Osteocyte (in vitro differentiated cells): ENCODE data around the gene GAA. TPM values are rescaled to one million over a fixed set of nuclear protein-coding genes. Genes with fewer than 3 reads are reported as not detected.
"Not testable (repeated sequence)": the region's sequence is repeated elsewhere in the genome, so short reads cannot be mapped to it uniquely, and the experiment has no call there.

Experiments
- DNase-seq: peaks from one replicate; pipeline ENCODE4 v3.0.0; 2021; ENCODE audit warnings: mixed read lengths; ENCODE audit not compliant: unreplicated experiment; ENCODE audit errors: extremely low spot score
- H3K27ac Mint-ChIP-seq: one replicate; pipeline ENCODE4 v1.8.0; 2021; ENCODE audit warnings: mild to moderate bottlenecking, mixed read lengths; ENCODE audit not compliant: unreplicated experiment
- H3K27me3 Mint-ChIP-seq: one replicate; pipeline ENCODE4 v1.8.0; 2021; ENCODE audit warnings: mixed read lengths; ENCODE audit not compliant: unreplicated experiment
- H3K36me3 Mint-ChIP-seq: one replicate; pipeline ENCODE4 v1.8.0; 2021; ENCODE audit warnings: mixed read lengths; ENCODE audit not compliant: unreplicated experiment
- H3K4me1 Mint-ChIP-seq: one replicate; pipeline ENCODE4 v1.8.0; 2021; ENCODE audit warnings: mixed read lengths; ENCODE audit not compliant: unreplicated experiment
- H3K4me3 Mint-ChIP-seq: one replicate; pipeline ENCODE4 v1.8.0; 2021; ENCODE audit warnings: mild to moderate bottlenecking, moderate library complexity, mixed read lengths; ENCODE audit not compliant: unreplicated experiment
- H3K9me3 Mint-ChIP-seq: one replicate; pipeline ENCODE4 v1.8.0; 2021; ENCODE audit warnings: mixed read lengths; ENCODE audit not compliant: unreplicated experiment
- CTCF ChIP-seq: fragments of 200-600 bp; sonication (generic); IDR thresholded peaks from 2 replicates; pipeline ENCODE4 v1.5.0; 2021; ENCODE audit warnings: antibody characterized with exemption, mild to moderate bottlenecking, moderate library complexity
- total RNA-seq: library from RNA; stranded (reverse); gene quantifications from 2 replicates; pipeline ENCODE4 v1.2.1, GENCODE V29; 2021

The GAA gene
- total RNA-seq, 1 donor from 2014 or later, result 64.7 TPM

GRCh38 chr17:80084773-80085172 is 16.6 kb upstream of the GAA start:
- DNase-seq, result no peak

GRCh38 chr17:80086081-80086480 is 15.3 kb upstream of the GAA start:
- no peak for TF ChIP-seq CTCF

More at GRCh38 chr17:80084773-80085172, 16.6 kb upstream of the GAA start:
- no peak overlapping the region for H3K4me3 Mint-ChIP-seq
- H3K4me1 Mint-ChIP-seq, result peaks cover 10% of the 10 kb centered on the region
- peaks cover 7% of the 10 kb centered on the region for H3K27me3 Mint-ChIP-seq
- TF ChIP-seq CTCF, result no peak
- no peak overlapping the region for H3K27ac Mint-ChIP-seq
- no peaks in the 10 kb centered on the region for H3K36me3 Mint-ChIP-seq
- H3K9me3 Mint-ChIP-seq, result no peaks in the 10 kb centered on the region

GRCh38 chr17:80086616-80087015 is 14.8 kb upstream of the GAA start:
- Mint-ChIP-seq H3K36me3 (no peaks in the 10 kb centered on the region), H3K4me1 (peaks cover 4% of the 10 kb centered on the region), H3K4me3 (no peak overlapping the region), H3K9me3 (no peaks in the 10 kb centered on the region), H3K27ac (no peak overlapping the region), H3K27me3 (peaks cover 8% of the 10 kb centered on the region)
- TF ChIP-seq CTCF, result no peak
- no peak for DNase-seq

More at GRCh38 chr17:80086081-80086480, 15.3 kb upstream of the GAA start:
- H3K27me3 Mint-ChIP-seq, result peaks cover 8% of the 10 kb centered on the region
- H3K4me1 Mint-ChIP-seq, result peaks cover 4% of the 10 kb centered on the region
- no peaks in the 10 kb centered on the region for H3K9me3 Mint-ChIP-seq
- H3K4me3 Mint-ChIP-seq, result no peak overlapping the region
- no peaks in the 10 kb centered on the region for H3K36me3 Mint-ChIP-seq
- H3K27ac Mint-ChIP-seq, result no peak overlapping the region
- DNase-seq, result no peak

- Mint-ChIP-seq H3K27me3 (peaks cover 10% of the 10 kb centered on the region), H3K27ac (no peak overlapping the region), H3K9me3 (no peaks in the 10 kb centered on the region), H3K4me1 (peaks cover 3% of the 10 kb centered on the region), H3K4me3 (no peak overlapping the region), H3K36me3 (no peaks in the 10 kb centered on the region)
- no peak for DNase-seq
- no peak for TF ChIP-seq CTCF
These were observed 13.8 kb upstream of the GAA start for GRCh38 chr17:80087346-80088265.

- Mint-ChIP-seq H3K4me1 (no peaks in the 10 kb centered on the region), H3K9me3 (no peaks in the 10 kb centered on the region), H3K4me3 (no peak overlapping the region), H3K27me3 (peaks cover 12% of the 10 kb centered on the region), H3K36me3 (no peaks in the 10 kb centered on the region), H3K27ac (no peak overlapping the region)
- no peak for TF ChIP-seq CTCF
- no peak for DNase-seq
These were observed 11.6 kb upstream of the GAA start for GRCh38 chr17:80089762-80090161.

- not testable (repeated sequence) for H3K27ac Mint-ChIP-seq, H3K9me3 Mint-ChIP-seq, DNase-seq, H3K4me3 Mint-ChIP-seq, H3K36me3 Mint-ChIP-seq, H3K4me1 Mint-ChIP-seq
- peaks cover 14% of the 10 kb centered on the region for H3K27me3 Mint-ChIP-seq
These were observed 11.2 kb upstream of the GAA start for GRCh38 chr17:80090164-80090563.
